ENCODE results near the gene ADNP2. TPM values are rescaled to one million over a fixed set of nuclear protein-coding genes. Genes with fewer than 3 reads are reported as not detected.

The ADNP2 gene
- total and polyA plus RNA-seq, 2 donors (not counting 3 experiments of a cell fraction or from before 2014, with no cell fraction given), result 10.2 to 20.6 TPM

DNA sequence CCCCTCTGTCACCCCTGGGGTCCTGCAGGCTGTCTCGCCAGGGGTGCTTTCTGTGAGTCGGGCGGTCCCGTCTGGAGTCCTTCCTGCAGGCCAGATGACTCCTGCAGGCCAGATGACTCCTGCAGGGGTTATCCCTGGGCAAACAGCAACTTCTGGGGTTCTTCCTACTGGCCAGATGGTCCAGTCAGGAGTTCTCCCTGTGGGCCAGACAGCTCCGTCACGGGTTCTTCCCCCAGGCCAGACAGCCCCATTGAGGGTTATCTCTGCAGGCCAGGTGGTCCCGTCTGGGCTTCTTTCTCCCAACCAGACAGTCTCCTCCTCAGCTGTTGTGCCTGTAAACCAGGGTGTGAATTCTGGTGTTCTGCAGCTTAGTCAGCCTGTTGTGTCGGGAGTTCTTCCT is 27.6 kb downstream of the ADNP2 start:
- no peaks in the 10 kb centered on the region for H3K27me3 ChIP-seq (ENCODE audit: control insufficient read depth in 2 of 2, insufficient read depth in 2 of 2, low read length in 2 of 2)
- POLR2A ChIA-PET, result no interaction called here
- no peaks in the 10 kb centered on the region for H3K9me3 ChIP-seq (replicated peaks; ENCODE audit: control insufficient read depth, insufficient read depth, low read length)

More for the DNA sequence above, 27.6 kb downstream of the ADNP2 start:
- dilution Hi-C loops (cut with MboI; ENCODE audit: extremely low pct_ligation_motif_present, low sequenced_read_pairs) (no loop called here), intact Hi-C loops (cut with micrococcal nuclease) (no loop called here)
- TF ChIP-seq, protein P1, sequence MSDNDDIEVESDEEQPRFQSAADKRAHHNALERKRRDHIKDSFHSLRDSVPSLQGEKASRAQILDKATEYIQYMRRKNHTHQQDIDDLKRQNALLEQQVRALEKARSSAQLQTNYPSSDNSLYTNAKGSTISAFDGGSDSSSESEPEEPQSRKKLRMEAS (IDR thresholded peaks at IDR 0.05; ENCODE audit: insufficient read depth, insufficient read length), result no peak
- TF ChIP-seq, protein P2, sequence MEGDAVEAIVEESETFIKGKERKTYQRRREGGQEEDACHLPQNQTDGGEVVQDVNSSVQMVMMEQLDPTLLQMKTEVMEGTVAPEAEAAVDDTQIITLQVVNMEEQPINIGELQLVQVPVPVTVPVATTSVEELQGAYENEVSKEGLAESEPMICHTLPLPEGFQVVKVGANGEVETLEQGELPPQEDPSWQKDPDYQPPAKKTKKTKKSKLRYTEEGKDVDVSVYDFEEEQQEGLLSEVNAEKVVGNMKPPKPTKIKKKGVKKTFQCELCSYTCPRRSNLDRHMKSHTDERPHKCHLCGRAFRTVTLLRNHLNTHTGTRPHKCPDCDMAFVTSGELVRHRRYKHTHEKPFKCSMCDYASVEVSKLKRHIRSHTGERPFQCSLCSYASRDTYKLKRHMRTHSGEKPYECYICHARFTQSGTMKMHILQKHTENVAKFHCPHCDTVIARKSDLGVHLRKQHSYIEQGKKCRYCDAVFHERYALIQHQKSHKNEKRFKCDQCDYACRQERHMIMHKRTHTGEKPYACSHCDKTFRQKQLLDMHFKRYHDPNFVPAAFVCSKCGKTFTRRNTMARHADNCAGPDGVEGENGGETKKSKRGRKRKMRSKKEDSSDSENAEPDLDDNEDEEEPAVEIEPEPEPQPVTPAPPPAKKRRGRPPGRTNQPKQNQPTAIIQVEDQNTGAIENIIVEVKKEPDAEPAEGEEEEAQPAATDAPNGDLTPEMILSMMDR (IDR thresholded peaks at IDR 0.05; ENCODE audit: extremely low read depth in 1 of 2, insufficient read depth in 1 of 2, low read depth in 1 of 2, low read length in 2 of 2), result no peak
- TF ChIP-seq EZH2 (IDR thresholded peaks at IDR 0.05; ENCODE audit: borderline replicate concordance, low read depth, low read length, severe bottlenecking) (no peak), GATA2 (IDR thresholded peaks at IDR 0.05; ENCODE audit: insufficient read depth, insufficient read length, low read depth, low read length) (no peak), POLR2A (IDR thresholded peaks at IDR 0.05; ENCODE audit: low read depth, low read length) (no peak), POLR2AphosphoS5 (IDR thresholded peaks at IDR 0.05; ENCODE audit: insufficient read depth, low read depth, low read length) (no peak)
- Histone ChIP-seq H3K27ac (ENCODE audit: insufficient read depth, low read depth, low read length) (no peak overlapping the region), H4K20me1 (replicated peaks; ENCODE audit: control insufficient read depth, extremely low read depth, insufficient read depth, low read length) (no peaks in the 10 kb centered on the region), H3K4me3 (replicated peaks in 1 of 3; ENCODE audit: insufficient read depth in 1 of 3, low read depth in 1 of 3, low read length in 3 of 3) (no peak overlapping the region), H3K9me1 (replicated peaks; ENCODE audit: control insufficient read depth, extremely low read depth, insufficient read depth, low read length) (no peaks in the 10 kb centered on the region), H3K9ac (replicated peaks; ENCODE audit: extremely low read depth, insufficient read depth, low read length) (no peak overlapping the region), H2AFZ (ENCODE audit: low read depth, low read length) (no peak overlapping the region), H3K36me3 (ENCODE audit: control insufficient read depth in 2 of 2, extremely low read depth in 1 of 2, insufficient read depth in 2 of 2, low read length in 2 of 2) (peaks cover 12 to 28% of the 10 kb centered on the region in 2 experiments), H3K79me2 (ENCODE audit: control insufficient read depth, insufficient read depth, low read length) (peaks cover 8% of the 10 kb centered on the region), H3K4me2 (ENCODE audit: insufficient read depth, low read length) (no peak overlapping the region), H3K4me1 (ENCODE audit: control insufficient read depth, extremely low read depth, insufficient read depth, low read length) (no peaks in the 10 kb centered on the region)
- DNase-seq (ENCODE audit: low read depth, low spot score), result no peak
- FAIRE-seq, result no peak
- no TSS peak for BruUV-seq (replicated peaks)
- CTCF ChIA-PET, result interaction anchor here (0.7 kb wide), 1 partner anchor 23 kb away, joined by 3 read pairs; no protein-coding TSS in a partner anchor
